Measurements from ENCODE around the gene RELT. TPM values are rescaled to one million over a fixed set of nuclear protein-coding genes. Genes with fewer than 3 reads are reported as not detected.

The RELT gene
- total and polyA plus RNA-seq, 9 of the 15 experiments (the other 6 are each of a cell fraction or from before 2014, with no cell fraction given): 1.1 to 20.2 (median 7.4) TPM

DNA sequence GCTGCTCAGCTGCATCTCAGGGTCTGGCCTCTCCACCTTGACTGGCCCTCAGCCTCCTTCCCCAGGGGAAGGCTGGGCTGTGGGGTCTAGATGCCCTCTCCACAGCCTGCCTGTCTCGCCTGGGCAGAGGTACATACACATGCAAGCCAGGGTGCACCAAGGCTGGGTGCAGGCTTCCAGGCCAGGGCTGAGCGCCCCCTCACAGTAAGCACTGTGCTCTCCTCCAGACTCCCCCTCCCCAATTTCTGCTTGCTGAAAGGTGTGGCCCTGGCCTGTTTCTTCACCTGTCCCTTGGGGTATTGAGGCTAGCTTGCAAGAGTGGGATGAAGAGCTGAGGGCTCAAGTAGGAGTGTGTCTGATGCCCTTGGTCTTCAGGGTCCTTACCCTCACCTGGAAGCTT lies 22.5 kb downstream of the RELT start:
- intact Hi-C loops (cut with micrococcal nuclease) (no loop called here), in situ Hi-C loops (cut with MboI) (no loop called here)
- ChIA-PET POLR2A (interaction anchor here (0.7 to 1.6 kb wide), 6 partner anchors 8 to 273 kb away, joined by 3 to 6 read pairs (median 4); no protein-coding TSS in a partner anchor), CTCF (ENCODE audit: low intra/inter-chr PET ratio) (no interaction called here)
- Histone ChIP-seq H3K36me3 (ENCODE audit: control insufficient read depth, insufficient read depth, low read length) (peaks cover 37% of the 10 kb centered on the region; the same call in 2 of the 3 replicates), H3K27ac (ENCODE audit: extremely low read depth, low read depth, low read length) (no peak overlapping the region), H3K27me3 (ENCODE audit: control insufficient read depth in 2 of 2, insufficient read depth in 2 of 2, low read length in 2 of 2) (no peaks in the 10 kb centered on the region), H3K4me1 (replicated peaks in 1 of 2; ENCODE audit: control insufficient read depth in 2 of 2, insufficient read depth in 2 of 2, low read length in 2 of 2) (peaks cover 8 to 23% of the 10 kb centered on the region in 2 experiments; a peak in 4 of 5 replicates), H3K4me2 (ENCODE audit: insufficient read depth, low read length) (no peak overlapping the region), H3K9me3 (replicated peaks; ENCODE audit: control insufficient read depth, insufficient read depth, low read depth, low read length) (no peaks in the 10 kb centered on the region), H2AFZ (ENCODE audit: low read depth, low read length) (no peak overlapping the region), H3K79me2 (ENCODE audit: control insufficient read depth, insufficient read depth, low read length) (no peaks in the 10 kb centered on the region), H3K4me3 (no peak overlapping the region), H3K9me1 (ENCODE audit: control insufficient read depth, insufficient read depth, low read length) (no peaks in the 10 kb centered on the region), H4K20me1 (replicated peaks; ENCODE audit: control insufficient read depth, insufficient read depth, low read length) (0 out of 2 replicates have a peak, but pooled peaks cover 8% of the 10 kb centered on the region), H3K9ac (ENCODE audit: insufficient read depth in 1 of 2, low read depth in 2 of 2, low read length in 2 of 2) (peak overlapping the region in 1 of 2 experiments; percentile 56; a peak in 2 of 4 replicates)
- DNase-seq (ENCODE audit: extremely low read depth in 1 of 4, low spot score in 3 of 4): no peak
- FAIRE-seq: no peak
- no TSS peak for BruUV-seq (replicated peaks)
- WGBS (ENCODE audit: insufficient coverage, low coverage, missing lambda C conversion rate): 87% methylated on average over 2 of the region's 2 CpGs
- no peak for TF ChIP-seq RBFOX2 (IDR thresholded peaks at IDR 0.05; ENCODE audit: low read depth, low read length)
- TF ChIP-seq CBX2 (IDR thresholded peaks at IDR 0.05; ENCODE audit: insufficient read depth, low read length, poor library complexity, severe bottlenecking): no peak
- no peak for TF ChIP-seq RNF2 (IDR thresholded peaks at IDR 0.05)
- ATAC-seq: no peak

DNA sequence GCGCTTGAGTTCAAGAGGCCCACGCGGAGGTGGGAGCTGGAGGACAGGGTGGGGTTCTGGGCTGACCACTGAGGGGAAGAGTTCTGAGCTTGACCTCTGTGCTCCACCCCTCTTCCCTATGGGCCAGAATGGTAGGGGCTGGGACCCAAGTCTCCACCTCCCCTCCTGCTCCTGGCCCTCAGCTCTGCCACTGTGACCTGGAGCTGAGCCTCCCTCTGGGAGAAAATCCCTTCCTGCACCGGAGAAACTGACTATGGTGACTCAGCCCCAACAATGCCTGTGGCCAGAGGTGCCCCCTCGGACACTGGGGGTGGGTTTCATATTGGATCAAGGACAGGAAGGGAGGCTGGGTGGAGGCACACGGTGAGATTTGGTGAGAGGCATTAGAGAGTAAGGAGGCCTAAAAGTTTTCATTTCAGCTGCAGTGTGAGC lies 23.0 kb downstream of the RELT start:
- ChIA-PET CTCF (ENCODE audit: low intra/inter-chr PET ratio) (interaction anchor here (0.6 kb wide), 1 partner anchor 48 kb away, joined by 3 read pairs; no protein-coding TSS in a partner anchor), POLR2A (interaction anchor here (0.7 to 1.6 kb wide), 9 partner anchors 9 to 272 kb away, joined by 3 to 6 read pairs (median 3); no protein-coding TSS in a partner anchor)
- H3K4me3 ChIP-seq: no peak overlapping the region
- no peaks in the 10 kb centered on the region for H3K9me1 ChIP-seq (ENCODE audit: control insufficient read depth, insufficient read depth, low read length)
- no peaks in the 10 kb centered on the region for H3K27me3 ChIP-seq (ENCODE audit: control insufficient read depth in 2 of 2, insufficient read depth in 2 of 2, low read length in 2 of 2)
- H3K36me3 ChIP-seq (ENCODE audit: control insufficient read depth, insufficient read depth, low read length): peaks cover 33% of the 10 kb centered on the region; the same call in 2 of the 3 replicates
- no peak for DNase-seq (ENCODE audit: extremely low read depth in 1 of 4, low spot score in 3 of 4)
- 48% methylated on average over 6 of the region's 6 CpGs for WGBS (ENCODE audit: insufficient coverage, low coverage, missing lambda C conversion rate)
- in situ Hi-C loops (cut with MboI): no loop called here
- H3K79me2 ChIP-seq (ENCODE audit: control insufficient read depth, insufficient read depth, low read length): no peaks in the 10 kb centered on the region
- FAIRE-seq: no peak
- H4K20me1 ChIP-seq (replicated peaks; ENCODE audit: control insufficient read depth, insufficient read depth, low read length): 0 out of 2 replicates have a peak, but pooled peaks cover 6% of the 10 kb centered on the region
- ATAC-seq: no peak
- TF ChIP-seq SUPT5H (IDR thresholded peaks at IDR 0.05): peak; percentile 23; the same call in 1 of the 2 replicates
- TF ChIP-seq NUFIP1 (IDR thresholded peaks at IDR 0.05; ENCODE audit: partially characterized antibody): no peak
- no peak for TF ChIP-seq MTA2 (IDR thresholded peaks at IDR 0.05; ENCODE audit: low read depth)
- TF ChIP-seq POLR2A (conservative IDR thresholded peaks at IDR 0.05): 0 out of 2 replicates have a peak, but pooled peaks have one; percentile 2
- peak overlapping the region in 1 of 2 experiments; percentile 56; a peak in 1 of 4 replicates for H3K9ac ChIP-seq (ENCODE audit: insufficient read depth in 1 of 2, low read depth in 2 of 2, low read length in 2 of 2)
- H3K4me2 ChIP-seq (ENCODE audit: insufficient read depth, low read length): no peak overlapping the region
- H3K27ac ChIP-seq (ENCODE audit: extremely low read depth, low read depth, low read length): no peak overlapping the region
- BruUV-seq (replicated peaks): no TSS peak
- H3K9me3 ChIP-seq (replicated peaks; ENCODE audit: control insufficient read depth, insufficient read depth, low read depth, low read length): no peaks in the 10 kb centered on the region
- H3K4me1 ChIP-seq (replicated peaks in 1 of 2; ENCODE audit: control insufficient read depth in 2 of 2, insufficient read depth in 2 of 2, low read length in 2 of 2): peaks cover 11 to 23% of the 10 kb centered on the region in 2 experiments; a peak in 4 of 5 replicates
- intact Hi-C loops (cut with micrococcal nuclease): no loop called here
- H2AFZ ChIP-seq (ENCODE audit: low read depth, low read length): no peak overlapping the region

Data from K562 (cell line).